Nucleus accumbens (tissue), 56 donors: ENCODE measurements around the gene RANBP17.

Experiments used
- DNase-seq, 56 donors: peaks; one replicate each; lab custom pipeline; 2025; lab: John Stamatoyannopoulos, UW

The RANBP17 gene

GRCh38 chr5:171311322-171312077, 449.7 kb downstream of the RANBP17 start:
- no peak for DNase-seq

- DNase-seq: peak in 1 of 56 donors; percentile 13
Measured at GRCh38 chr5:171312129-171312974, 450.5 kb downstream of the RANBP17 start.

GRCh38 chr5:171313481-171314206, 451.8 kb downstream of the RANBP17 start:
- DNase-seq: no peak

GRCh38 chr5:171314728-171315385, 453.0 kb downstream of the RANBP17 start:
- peak in 1 of 56 donors; percentile 8 for DNase-seq

GRCh38 chr5:171315386-171315891, 453.6 kb downstream of the RANBP17 start:
- no peak for DNase-seq

- DNase-seq: no peak
Measured at GRCh38 chr5:171315925-171316257, 454.1 kb downstream of the RANBP17 start.

GRCh38 chr5:171316258-171317121, 454.7 kb downstream of the RANBP17 start:
- no peak for DNase-seq

GRCh38 chr5:171317230-171317629, 455.4 kb downstream of the RANBP17 start:
- DNase-seq: no peak

GRCh38 chr5:171318026-171318425, 456.2 kb downstream of the RANBP17 start:
- no peak for DNase-seq

GRCh38 chr5:171321447-171321846, 459.6 kb downstream of the RANBP17 start:
- DNase-seq: no peak

- no peak for DNase-seq
Measured at GRCh38 chr5:171322527-171322926, 460.7 kb downstream of the RANBP17 start.

- no peak for DNase-seq
Measured at GRCh38 chr5:171323007-171323406, 461.2 kb downstream of the RANBP17 start.

- DNase-seq: no peak
Measured at GRCh38 chr5:171323806-171324632, 462.2 kb downstream of the RANBP17 start.

GRCh38 chr5:171330021-171330420, 468.2 kb downstream of the RANBP17 start:
- no peak for DNase-seq

- no peak for DNase-seq
Measured at GRCh38 chr5:171335616-171336015, 473.8 kb downstream of the RANBP17 start.

- peak in 40 of 56 donors; percentile 2 to 71 (median 31) for DNase-seq
Measured at GRCh38 chr5:171336521-171337209, 474.8 kb downstream of the RANBP17 start.

GRCh38 chr5:171337210-171337569, 475.4 kb downstream of the RANBP17 start:
- no peak for DNase-seq

GRCh38 chr5:171340042-171340441, 478.2 kb downstream of the RANBP17 start:
- no peak for DNase-seq
